Liver (tissue), 9 donors: ENCODE results near the gene NR4A2. TPM values are rescaled to one million over a fixed set of nuclear protein-coding genes. Genes with fewer than 3 reads are reported as not detected.

Experiments
- DNase-seq: peaks from one replicate; pipeline ENCODE4 v3.0.0-alpha.2; 2017; ENCODE audit warnings: low spot score
- H3K27ac ChIP-seq, 2 donors: one replicate each; pipeline ENCODE4 v1.7.0; 2013; ENCODE audit warnings: inconsistent platforms in 2 of 2, low read length in 2 of 2, control low read depth in 1 of 2, low read depth in 1 of 2, mild to moderate bottlenecking in 1 of 2
- H3K27me3 ChIP-seq, 4 donors: one replicate each; pipeline versions ENCODE4 v1.6.1 to v1.7.0; 2013; ENCODE audit warnings: low read length in 3 of 4, inconsistent platforms in 1 of 4, mild to moderate bottlenecking in 1 of 4, moderate library complexity in 1 of 4; ENCODE audit not compliant: control insufficient read depth in 4 of 4, insufficient read depth in 4 of 4
- H3K36me3 ChIP-seq, 4 donors: one replicate each; pipeline versions ENCODE4 v1.6.1 to v1.7.0; 2013; ENCODE audit warnings: low read length in 3 of 4, mild to moderate bottlenecking in 3 of 4, low read depth in 1 of 4, moderate library complexity in 1 of 4; ENCODE audit not compliant: control insufficient read depth in 4 of 4, insufficient read depth in 3 of 4
- H3K4me1 ChIP-seq, 4 donors: one replicate each; pipeline versions ENCODE4 v1.6.1 to v1.7.0; 2013; ENCODE audit warnings: low read length in 3 of 4, mild to moderate bottlenecking in 3 of 4, moderate library complexity in 1 of 4; ENCODE audit not compliant: control insufficient read depth in 4 of 4, insufficient read depth in 4 of 4
- H3K4me3 ChIP-seq, 3 donors: one replicate each; pipeline versions ENCODE4 v1.6.1 to v1.7.0; 2013; ENCODE audit warnings: low read length in 3 of 3, control low read depth in 1 of 3, low read depth in 1 of 3, mild to moderate bottlenecking in 1 of 3
- H3K9ac ChIP-seq, 2 donors: one replicate each; pipeline ENCODE4 v1.7.0; 2013; ENCODE audit warnings: low read length in 2 of 2, mild to moderate bottlenecking in 2 of 2, moderate library complexity in 2 of 2, control low read depth in 1 of 2, low read depth in 1 of 2
- H3K9me3 ChIP-seq, 4 donors: one replicate each; pipeline versions ENCODE4 v1.6.1 to v1.7.0; 2013; ENCODE audit warnings: low read length in 3 of 4; ENCODE audit not compliant: control insufficient read depth in 4 of 4
- CTCF ChIP-seq: fragments of 150-350 bp; IDR thresholded peaks from 2 replicates; pipeline ENCODE4 v1.5.1; 2017; ENCODE audit warnings: improper control_type of control experiment, low read depth, low read length; ENCODE audit not compliant: missing input control
- EGR1 ChIP-seq, 2 donors: IDR thresholded peaks; 2 replicates each; pipeline ENCODE4 v1.6.1; 2016 to 2018; ENCODE audit warnings: antibody characterized with exemption in 2 of 2, low read depth in 2 of 2
- FOXA2 ChIP-seq: IDR thresholded peaks from 2 replicates; pipeline ENCODE4 v1.6.1; 2016; ENCODE audit warnings: antibody characterized with exemption
- GABPA ChIP-seq, 2 donors: IDR thresholded peaks in 1 of 2; conservative IDR thresholded peaks in 1 of 2; 2 replicates each; pipeline ENCODE4 v1.6.1; 2016; ENCODE audit warnings: antibody characterized with exemption in 2 of 2, mild to moderate bottlenecking in 1 of 2, moderate library complexity in 1 of 2
- HNF4A ChIP-seq, 2 donors: conservative IDR thresholded peaks; 2 replicates each; pipeline ENCODE4 v1.6.1; 2016; ENCODE audit warnings: antibody characterized with exemption in 2 of 2, mild to moderate bottlenecking in 2 of 2
- HNF4G ChIP-seq: IDR thresholded peaks from 2 replicates; pipeline ENCODE4 v1.6.1; 2016; ENCODE audit warnings: antibody characterized with exemption
- JUND ChIP-seq, 2 donors: IDR thresholded peaks; 2 replicates each; pipeline ENCODE4 v1.6.1; 2016; ENCODE audit warnings: antibody characterized with exemption in 2 of 2
- NR2F2 ChIP-seq: IDR thresholded peaks from 2 replicates; pipeline ENCODE4 v1.6.1; 2016; ENCODE audit warnings: antibody characterized with exemption
- RAD21 ChIP-seq, 2 donors: IDR thresholded peaks; 2 replicates each; pipeline ENCODE4 v1.6.1; 2016; ENCODE audit warnings: antibody characterized with exemption in 2 of 2, mild to moderate bottlenecking in 2 of 2
- SP1 ChIP-seq: IDR thresholded peaks from 2 replicates; pipeline ENCODE4 v1.6.1; 2018; ENCODE audit warnings: antibody characterized with exemption, mild to moderate bottlenecking
- YY1 ChIP-seq: IDR thresholded peaks from 2 replicates; pipeline ENCODE4 v1.6.1; 2016; ENCODE audit warnings: antibody characterized with exemption, mild to moderate bottlenecking
- ZBTB33 ChIP-seq: IDR thresholded peaks from 2 replicates; pipeline ENCODE4 v1.6.1; 2016; ENCODE audit warnings: antibody characterized with exemption
- polyA plus RNA-seq, 2 donors: library from polyadenylated mRNA; stranded (reverse) in 1 of 2; unstranded in 1 of 2; fragments of 200-250 nt in 1 of 2; fragments of >200 nt in 1 of 2; fragmentation: Nextera tagmentation in 1 of 2; extraction: Ambion mirVana in 1 of 2; gene quantifications; one replicate each; pipeline versions ENCODE4 v1.2.1 to v1.2.3, GENCODE V29; 2013 to 2015
- total RNA-seq, 2 donors: library from RNA; depleted of rRNA; stranded (reverse); fragments of >200 nt; gene quantifications; one replicate each; pipeline ENCODE4 v1.2.3, GENCODE V29; 2014
- TF ChIP-seq, protein P1 (sequence below): IDR thresholded peaks from 2 replicates; pipeline ENCODE4 v1.6.1; 2016; ENCODE audit warnings: antibody characterized with exemption, mild to moderate bottlenecking
- TF ChIP-seq, protein P2 (sequence below): IDR thresholded peaks from 2 replicates; pipeline ENCODE4 v1.6.1; 2016; ENCODE audit warnings: antibody characterized with exemption
- donor health status: healthy.
- donor health status: healthy.
- donor health status: healthy.
- donor health status: healthy.
- donor health status: healthy.

Gene NR4A2
- total and polyA plus RNA-seq, 4 donors = 0.08 to 0.96 (median 0.25) TPM

DNA sequence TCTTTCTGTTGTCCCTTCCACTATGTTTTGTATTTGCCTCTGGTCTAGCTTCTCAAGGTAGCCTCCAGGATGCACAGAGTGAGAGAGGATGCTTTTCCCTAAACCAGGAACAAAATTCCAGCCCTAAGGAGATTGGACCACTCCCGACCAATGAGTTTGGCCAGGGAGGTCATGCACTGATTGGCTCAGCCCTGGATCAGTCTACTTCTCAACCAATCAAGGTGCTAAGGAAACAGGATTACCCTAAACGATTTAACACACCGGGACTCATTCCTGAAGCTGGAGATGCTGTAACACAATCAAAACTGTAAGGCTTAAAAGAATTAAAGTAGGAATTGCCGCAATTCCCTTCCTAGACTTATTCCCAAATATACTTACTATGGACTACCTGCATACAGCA is 34.2 kb upstream of the NR4A2 start (continued):
- TF ChIP-seq, protein P1, sequence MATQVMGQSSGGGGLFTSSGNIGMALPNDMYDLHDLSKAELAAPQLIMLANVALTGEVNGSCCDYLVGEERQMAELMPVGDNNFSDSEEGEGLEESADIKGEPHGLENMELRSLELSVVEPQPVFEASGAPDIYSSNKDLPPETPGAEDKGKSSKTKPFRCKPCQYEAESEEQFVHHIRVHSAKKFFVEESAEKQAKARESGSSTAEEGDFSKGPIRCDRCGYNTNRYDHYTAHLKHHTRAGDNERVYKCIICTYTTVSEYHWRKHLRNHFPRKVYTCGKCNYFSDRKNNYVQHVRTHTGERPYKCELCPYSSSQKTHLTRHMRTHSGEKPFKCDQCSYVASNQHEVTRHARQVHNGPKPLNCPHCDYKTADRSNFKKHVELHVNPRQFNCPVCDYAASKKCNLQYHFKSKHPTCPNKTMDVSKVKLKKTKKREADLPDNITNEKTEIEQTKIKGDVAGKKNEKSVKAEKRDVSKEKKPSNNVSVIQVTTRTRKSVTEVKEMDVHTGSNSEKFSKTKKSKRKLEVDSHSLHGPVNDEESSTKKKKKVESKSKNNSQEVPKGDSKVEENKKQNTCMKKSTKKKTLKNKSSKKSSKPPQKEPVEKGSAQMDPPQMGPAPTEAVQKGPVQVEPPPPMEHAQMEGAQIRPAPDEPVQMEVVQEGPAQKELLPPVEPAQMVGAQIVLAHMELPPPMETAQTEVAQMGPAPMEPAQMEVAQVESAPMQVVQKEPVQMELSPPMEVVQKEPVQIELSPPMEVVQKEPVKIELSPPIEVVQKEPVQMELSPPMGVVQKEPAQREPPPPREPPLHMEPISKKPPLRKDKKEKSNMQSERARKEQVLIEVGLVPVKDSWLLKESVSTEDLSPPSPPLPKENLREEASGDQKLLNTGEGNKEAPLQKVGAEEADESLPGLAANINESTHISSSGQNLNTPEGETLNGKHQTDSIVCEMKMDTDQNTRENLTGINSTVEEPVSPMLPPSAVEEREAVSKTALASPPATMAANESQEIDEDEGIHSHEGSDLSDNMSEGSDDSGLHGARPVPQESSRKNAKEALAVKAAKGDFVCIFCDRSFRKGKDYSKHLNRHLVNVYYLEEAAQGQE = no peak

DNA sequence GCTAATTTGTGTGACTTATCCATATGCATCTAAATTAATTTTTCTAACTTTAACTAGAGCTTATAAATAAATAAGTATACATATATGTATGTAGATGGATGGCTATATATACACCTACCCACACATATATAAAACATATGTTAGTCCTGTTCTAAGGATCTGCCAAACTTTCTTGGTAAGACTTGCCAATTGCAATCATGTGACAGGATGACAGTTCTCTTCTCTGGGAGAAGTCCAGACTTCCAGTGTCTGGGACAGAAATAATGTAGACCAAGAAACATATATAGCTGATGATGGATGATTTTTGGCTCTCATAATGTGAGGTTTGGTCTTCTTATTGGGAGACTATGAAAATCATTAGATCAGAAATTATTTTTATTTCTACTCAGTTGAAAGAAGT is 30.6 kb upstream of the NR4A2 start:
- TF ChIP-seq, protein P1 = no peak
- TF ChIP-seq SP1 (no peak), FOXA2 (no peak), ZBTB33 (no peak), HNF4A (conservative IDR thresholded peaks at IDR 0.05) (no peak), NR2F2 (no peak), JUND (IDR thresholded peaks at IDR 0.05) (no peak), HNF4G (no peak), YY1 (no peak), EGR1 (IDR thresholded peaks at IDR 0.05; ENCODE audit: low read depth in 2 of 2) (no peak), GABPA (IDR thresholded peaks at IDR 0.05 in 1 of 2, conservative IDR thresholded peaks at IDR 0.05 in 1 of 2) (no peak), CTCF (no peak), RAD21 (IDR thresholded peaks at IDR 0.05) (no peak)
- TF ChIP-seq, protein P2, sequence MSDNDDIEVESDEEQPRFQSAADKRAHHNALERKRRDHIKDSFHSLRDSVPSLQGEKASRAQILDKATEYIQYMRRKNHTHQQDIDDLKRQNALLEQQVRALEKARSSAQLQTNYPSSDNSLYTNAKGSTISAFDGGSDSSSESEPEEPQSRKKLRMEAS = no peak
- Histone ChIP-seq H3K36me3 (no peaks in the 10 kb centered on the region), H3K4me3 (no peak overlapping the region), H3K27me3 (no peaks in the 10 kb centered on the region), H3K27ac (no peak overlapping the region), H3K9me3 (no peaks in the 10 kb centered on the region), H3K4me1 (no peaks in the 10 kb centered on the region), H3K9ac (no peak overlapping the region)
- no peak for DNase-seq
